Tibial nerve (tissue), 3 donors: ENCODE measurements around the gene SUOX.
"Not testable (repeated sequence)": the region's sequence is repeated elsewhere in the genome, so short reads cannot be mapped to it uniquely, and the experiment has no call there.

ENCODE experiments used
- POLR2A ChIP-seq, 2 donors: fragments of 450-650 bp; IDR thresholded peaks; one replicate each; pipeline ENCODE4 v1.6.1; 2017; ENCODE audit warnings: antibody characterized with exemption in 2 of 2, mild to moderate bottlenecking in 2 of 2, moderate library complexity in 2 of 2
- TF ChIP-seq, protein P1 (sequence below), 5 experiments: fragments of 200-600 bp in 3 of 5; fragments of 450-650 bp in 2 of 5; sonication (generic) in 3 of 5; IDR thresholded peaks; one replicate each; pipeline ENCODE4 v1.5.1; 2016 to 2019; ENCODE audit warnings: antibody characterized with exemption in 5 of 5, mild to moderate bottlenecking in 3 of 5, moderate library complexity in 2 of 5

DNA sequence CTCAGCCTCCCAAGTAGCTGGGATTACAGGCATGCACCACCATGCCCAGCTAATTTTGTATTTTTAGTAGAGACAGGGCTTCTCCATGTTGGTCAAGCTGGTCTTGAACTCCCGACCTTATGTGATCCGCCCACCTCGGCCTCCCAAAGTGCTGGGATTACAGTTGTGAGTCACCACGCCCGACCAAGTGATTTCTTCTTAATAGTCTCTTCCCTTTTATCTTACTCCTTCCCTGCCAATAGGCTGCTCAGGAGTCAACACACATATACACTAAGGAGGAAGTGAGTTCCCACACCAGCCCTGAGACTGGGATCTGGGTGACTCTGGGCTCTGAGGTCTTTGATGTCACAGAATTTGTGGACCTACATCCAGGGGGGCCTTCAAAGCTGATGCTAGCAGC lies 6.3 kb downstream of the SUOX start:
- TF ChIP-seq, protein P1, sequence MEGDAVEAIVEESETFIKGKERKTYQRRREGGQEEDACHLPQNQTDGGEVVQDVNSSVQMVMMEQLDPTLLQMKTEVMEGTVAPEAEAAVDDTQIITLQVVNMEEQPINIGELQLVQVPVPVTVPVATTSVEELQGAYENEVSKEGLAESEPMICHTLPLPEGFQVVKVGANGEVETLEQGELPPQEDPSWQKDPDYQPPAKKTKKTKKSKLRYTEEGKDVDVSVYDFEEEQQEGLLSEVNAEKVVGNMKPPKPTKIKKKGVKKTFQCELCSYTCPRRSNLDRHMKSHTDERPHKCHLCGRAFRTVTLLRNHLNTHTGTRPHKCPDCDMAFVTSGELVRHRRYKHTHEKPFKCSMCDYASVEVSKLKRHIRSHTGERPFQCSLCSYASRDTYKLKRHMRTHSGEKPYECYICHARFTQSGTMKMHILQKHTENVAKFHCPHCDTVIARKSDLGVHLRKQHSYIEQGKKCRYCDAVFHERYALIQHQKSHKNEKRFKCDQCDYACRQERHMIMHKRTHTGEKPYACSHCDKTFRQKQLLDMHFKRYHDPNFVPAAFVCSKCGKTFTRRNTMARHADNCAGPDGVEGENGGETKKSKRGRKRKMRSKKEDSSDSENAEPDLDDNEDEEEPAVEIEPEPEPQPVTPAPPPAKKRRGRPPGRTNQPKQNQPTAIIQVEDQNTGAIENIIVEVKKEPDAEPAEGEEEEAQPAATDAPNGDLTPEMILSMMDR (IDR thresholded peaks at IDR 0.05): not testable (repeated sequence)
- not testable (repeated sequence) for TF ChIP-seq POLR2A (IDR thresholded peaks at IDR 0.05)
